Fibroblast of peridontal ligament (primary cell): ENCODE results near the gene PRMT3.
"Not testable (repeated sequence)": the region's sequence is repeated elsewhere in the genome, so short reads cannot be mapped to it uniquely, and the experiment has no call there.

Experiments
- DNase-seq: peaks from one replicate; pipeline ENCODE4 v3.0.0-alpha.2; 2010; ENCODE audit errors: extremely low read depth

PRMT3 gene

GRCh38 chr11:20374741-20375300 lies 12.7 kb upstream of the PRMT3 start:
- DNase-seq: no peak

GRCh38 chr11:20376162-20376730 lies 11.3 kb upstream of the PRMT3 start:
- no peak for DNase-seq

GRCh38 chr11:20385996-20386395 lies 1.5 kb upstream of the PRMT3 start:
- DNase-seq: not testable (repeated sequence)

GRCh38 chr11:20388096-20389055 lies 860 bp downstream of the PRMT3 start:
- peak; percentile 28 for DNase-seq

- DNase-seq: peak; percentile 79
Measured at GRCh38 chr11:20397281-20397680, 9.8 kb downstream of the PRMT3 start.

- DNase-seq: no peak
Measured at GRCh38 chr11:20399498-20399897, 12.0 kb downstream of the PRMT3 start.

- DNase-seq: no peak
Measured at GRCh38 chr11:20403059-20403458, 15.5 kb downstream of the PRMT3 start.

- no peak for DNase-seq
Measured at GRCh38 chr11:20406484-20406883, 19.0 kb downstream of the PRMT3 start.

- peak; percentile 55 for DNase-seq
Measured at GRCh38 chr11:20407344-20407743, 19.8 kb downstream of the PRMT3 start.

- no peak for DNase-seq
Measured at GRCh38 chr11:20415432-20415831, 27.9 kb downstream of the PRMT3 start.

- no peak for DNase-seq
Measured at GRCh38 chr11:20417771-20418170, 30.3 kb downstream of the PRMT3 start.

- no peak for DNase-seq
Measured at GRCh38 chr11:20421946-20422345, 34.4 kb downstream of the PRMT3 start.

- DNase-seq: no peak
Measured at GRCh38 chr11:20429216-20429615, 41.7 kb downstream of the PRMT3 start.

GRCh38 chr11:20438637-20439036 lies 51.1 kb downstream of the PRMT3 start:
- DNase-seq: no peak

- DNase-seq: peak; percentile 63
Measured at GRCh38 chr11:20443596-20443995, 56.1 kb downstream of the PRMT3 start.

GRCh38 chr11:20444535-20444934 lies 57.0 kb downstream of the PRMT3 start:
- DNase-seq: no peak

GRCh38 chr11:20448834-20449233 lies 61.3 kb downstream of the PRMT3 start:
- DNase-seq: no peak

GRCh38 chr11:20450829-20451228 lies 63.3 kb downstream of the PRMT3 start:
- no peak for DNase-seq

- DNase-seq: no peak
Measured at GRCh38 chr11:20451568-20451967, 64.1 kb downstream of the PRMT3 start.

GRCh38 chr11:20452585-20452984 lies 65.1 kb downstream of the PRMT3 start:
- DNase-seq: no peak

GRCh38 chr11:20453657-20454316 lies 66.3 kb downstream of the PRMT3 start:
- no peak for DNase-seq
